HG03025 (cell line): ENCODE data around the gene CRTC1.

Experiments
- ATAC-seq: cut with Tn5 transposase; IDR thresholded peaks from one replicate; pipeline ENCODE4 v1.9.1; 2021; ENCODE audit warnings: mild to moderate bottlenecking, moderate library complexity; ENCODE audit not compliant: unreplicated experiment, low FRiP score

CRTC1 gene

DNA sequence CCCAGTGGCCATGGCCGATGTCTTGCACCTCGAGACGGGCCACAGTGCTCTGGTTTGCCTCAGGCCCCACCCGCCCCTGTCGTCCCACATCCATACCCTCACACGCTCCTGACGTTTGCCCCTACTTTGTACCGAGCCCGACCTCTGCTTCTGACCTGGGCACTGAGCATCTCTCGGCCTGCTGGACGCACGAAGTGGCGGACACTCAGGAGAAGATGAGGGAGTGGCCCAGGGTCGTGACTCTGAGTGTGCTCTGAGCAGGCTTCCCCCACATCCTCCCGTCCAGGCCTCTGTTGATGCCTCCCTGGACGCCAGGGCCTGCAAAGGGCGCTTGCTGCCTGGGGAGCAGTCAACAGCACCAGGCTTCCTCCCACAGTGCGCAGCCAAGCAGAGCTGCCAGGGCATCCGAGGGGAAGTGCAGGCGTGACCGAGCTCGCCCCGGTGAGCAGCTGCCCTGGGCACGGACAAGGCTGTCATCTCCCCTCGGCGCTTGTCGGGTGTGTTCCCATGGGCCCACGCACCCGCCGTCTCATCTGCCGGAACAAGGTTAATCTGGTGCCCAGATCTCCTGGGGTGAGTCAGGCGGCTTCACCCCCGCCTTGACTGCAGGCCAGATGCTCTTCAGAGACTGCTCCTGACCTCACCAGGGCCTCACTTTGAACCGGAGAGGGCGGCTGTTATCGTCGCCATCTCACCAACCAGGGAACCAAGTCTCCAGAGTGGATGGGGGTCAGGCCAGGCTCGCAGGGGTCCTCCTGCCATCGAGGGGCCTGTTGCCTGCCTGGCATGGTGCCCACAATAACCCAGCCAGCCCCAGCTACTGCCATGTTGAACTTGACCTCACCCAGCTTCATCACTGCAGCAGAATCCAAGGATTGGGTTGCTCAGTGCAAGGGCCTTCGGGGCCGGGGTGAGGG is 80.5 kb downstream of the CRTC1 start:
- ATAC-seq, result no peak

DNA sequence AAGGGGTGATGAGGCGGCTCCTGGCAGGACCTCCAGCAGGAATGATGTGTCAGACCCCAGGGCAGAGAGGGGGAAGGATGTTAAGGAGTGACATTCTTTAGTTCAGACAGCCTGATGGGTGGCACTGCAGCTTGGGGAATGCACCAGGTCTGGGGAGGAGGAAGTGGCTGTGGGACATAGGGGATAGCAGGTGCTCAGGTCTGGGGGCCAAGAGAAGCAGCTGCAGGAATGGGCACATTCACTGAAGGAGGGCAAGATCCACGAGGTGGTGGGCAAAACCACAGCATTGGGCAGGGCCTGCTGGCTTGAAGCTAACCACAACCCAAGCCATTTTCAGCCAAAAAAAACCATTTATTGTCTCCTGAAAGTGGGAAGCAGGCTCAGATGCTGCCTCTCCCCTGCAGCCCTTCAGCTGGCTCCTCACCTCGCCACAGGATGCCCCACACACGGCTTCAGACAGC is 81.1 kb downstream of the CRTC1 start:
- ATAC-seq, result no peak

GRCh38 chr19:18765224-18765623 is 81.7 kb downstream of the CRTC1 start:
- no peak for ATAC-seq

DNA sequence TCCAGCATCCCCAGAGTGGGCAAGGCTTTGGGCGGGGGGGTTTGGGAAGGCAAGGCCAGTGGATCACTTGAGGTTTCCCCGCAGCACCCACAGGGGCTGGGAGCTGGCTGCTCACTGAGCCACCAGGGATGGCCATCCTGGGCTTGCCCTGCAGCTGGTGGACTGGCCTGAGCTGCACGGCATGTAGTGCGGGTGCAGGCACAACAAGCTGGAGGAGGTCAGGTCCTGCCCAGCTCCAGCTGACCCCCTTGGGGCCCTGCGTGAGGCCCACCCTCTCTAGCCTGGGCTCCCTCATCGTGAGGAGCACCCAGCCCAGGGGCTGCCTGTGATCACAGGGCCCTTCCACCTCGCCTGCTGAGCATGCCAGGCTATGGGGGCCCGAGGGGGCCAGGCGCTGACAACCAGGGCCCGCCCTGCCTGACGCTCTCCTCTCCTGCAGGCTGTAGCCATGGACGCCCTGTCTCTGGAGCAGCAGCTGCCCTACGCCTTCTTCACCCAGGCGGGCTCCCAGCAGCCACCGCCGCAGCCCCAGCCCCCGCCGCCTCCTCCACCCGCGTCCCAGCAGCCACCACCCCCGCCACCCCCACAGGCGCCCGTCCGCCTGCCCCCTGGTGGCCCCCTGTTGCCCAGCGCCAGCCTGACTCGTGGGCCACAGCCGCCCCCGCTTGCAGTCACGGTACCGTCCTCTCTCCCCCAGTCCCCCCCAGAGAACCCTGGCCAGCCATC is 84.7 kb downstream of the CRTC1 start:
- no peak for ATAC-seq

DNA sequence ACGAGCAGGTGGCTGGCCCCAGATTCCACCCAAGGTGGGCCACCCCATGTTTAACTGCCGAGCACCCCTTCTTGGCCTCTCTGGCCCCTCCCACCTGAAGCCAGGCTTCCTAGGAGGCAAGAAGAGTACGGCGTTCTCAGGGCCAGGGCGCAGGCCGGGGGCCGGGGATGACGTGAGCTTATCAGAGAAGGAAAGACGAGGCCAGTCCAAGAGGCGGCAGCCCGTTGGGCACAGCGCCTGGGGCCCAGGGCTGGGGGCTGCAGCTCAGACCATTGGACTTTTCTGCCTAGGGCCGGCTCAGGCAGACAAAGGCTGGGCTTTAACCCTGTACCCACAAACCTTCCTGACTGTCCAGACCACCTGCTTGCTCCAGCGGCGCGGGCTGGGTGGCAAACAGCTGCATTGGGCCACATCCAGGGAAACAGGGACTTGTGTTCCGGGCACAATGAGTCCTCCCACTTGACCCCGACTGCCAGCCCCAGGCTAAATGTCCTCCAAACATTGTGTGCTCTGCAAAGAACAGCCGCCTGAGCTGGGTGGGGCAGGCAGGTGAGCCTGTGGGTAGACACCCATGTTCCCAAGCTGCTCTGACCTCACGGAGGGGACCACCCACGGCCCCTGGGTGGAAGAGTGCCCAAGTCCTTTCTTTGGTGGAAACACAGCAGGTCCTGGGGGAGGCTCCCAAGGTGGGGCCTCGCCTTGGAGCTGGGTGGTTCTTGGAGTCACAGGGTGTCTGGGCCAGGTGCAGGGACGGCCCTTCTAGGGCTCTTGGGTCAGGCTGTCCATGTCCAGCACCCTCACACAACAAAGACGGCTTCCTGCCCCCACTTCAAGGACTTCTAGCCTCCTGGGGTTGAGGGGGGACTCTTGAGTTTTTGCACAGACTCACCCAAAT is 85.8 kb downstream of the CRTC1 start:
- no peak for ATAC-seq

- ATAC-seq, result no peak
Measured at GRCh38 chr19:18769989-18770528, 86.6 kb downstream of the CRTC1 start.

GRCh38 chr19:18770663-18771327 is 87.3 kb downstream of the CRTC1 start:
- no peak for ATAC-seq

DNA sequence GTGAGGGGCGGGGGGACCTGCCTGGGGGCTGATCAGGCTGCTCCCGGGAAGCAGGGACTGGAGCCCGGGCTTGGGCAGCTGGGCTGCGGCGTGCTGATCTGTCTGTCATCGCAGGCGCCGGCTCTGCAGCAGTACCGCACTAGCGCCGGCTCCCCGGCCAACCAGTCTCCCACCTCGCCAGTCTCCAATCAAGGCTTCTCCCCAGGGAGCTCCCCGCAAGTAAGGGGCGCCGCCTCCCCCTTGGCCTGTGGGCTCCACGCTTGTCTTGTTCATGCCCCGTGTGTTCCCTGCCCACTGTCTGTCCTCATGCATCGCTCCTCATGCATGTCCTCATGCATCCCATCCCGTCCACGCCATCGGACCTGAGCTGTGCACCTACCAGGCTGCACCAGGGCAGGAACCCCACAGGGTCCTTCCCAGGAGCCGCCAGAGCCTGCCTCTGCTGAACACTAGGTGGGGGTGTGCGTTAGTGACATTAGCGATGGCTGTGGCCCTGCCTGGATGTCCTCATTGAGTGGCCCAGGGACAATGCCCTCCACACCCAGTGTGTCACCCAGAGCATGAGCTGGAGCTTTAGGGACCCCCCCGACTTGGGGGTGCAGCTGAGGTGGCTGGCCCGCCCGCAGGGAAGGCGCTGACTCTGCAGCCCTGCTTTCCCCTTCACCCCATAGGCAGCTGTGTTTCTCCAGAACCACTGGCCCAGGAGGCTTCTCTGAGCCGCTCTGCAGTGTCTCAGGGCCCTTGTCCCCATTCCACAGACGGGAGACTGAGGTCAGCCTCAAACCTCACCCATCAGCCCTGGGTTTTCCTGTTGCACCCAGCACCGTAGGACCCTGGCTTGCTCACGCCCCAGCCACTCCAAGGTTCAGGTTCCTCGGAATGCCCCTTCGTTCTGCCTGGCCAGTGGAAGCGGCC is 88.1 kb downstream of the CRTC1 start:
- no peak for ATAC-seq

DNA sequence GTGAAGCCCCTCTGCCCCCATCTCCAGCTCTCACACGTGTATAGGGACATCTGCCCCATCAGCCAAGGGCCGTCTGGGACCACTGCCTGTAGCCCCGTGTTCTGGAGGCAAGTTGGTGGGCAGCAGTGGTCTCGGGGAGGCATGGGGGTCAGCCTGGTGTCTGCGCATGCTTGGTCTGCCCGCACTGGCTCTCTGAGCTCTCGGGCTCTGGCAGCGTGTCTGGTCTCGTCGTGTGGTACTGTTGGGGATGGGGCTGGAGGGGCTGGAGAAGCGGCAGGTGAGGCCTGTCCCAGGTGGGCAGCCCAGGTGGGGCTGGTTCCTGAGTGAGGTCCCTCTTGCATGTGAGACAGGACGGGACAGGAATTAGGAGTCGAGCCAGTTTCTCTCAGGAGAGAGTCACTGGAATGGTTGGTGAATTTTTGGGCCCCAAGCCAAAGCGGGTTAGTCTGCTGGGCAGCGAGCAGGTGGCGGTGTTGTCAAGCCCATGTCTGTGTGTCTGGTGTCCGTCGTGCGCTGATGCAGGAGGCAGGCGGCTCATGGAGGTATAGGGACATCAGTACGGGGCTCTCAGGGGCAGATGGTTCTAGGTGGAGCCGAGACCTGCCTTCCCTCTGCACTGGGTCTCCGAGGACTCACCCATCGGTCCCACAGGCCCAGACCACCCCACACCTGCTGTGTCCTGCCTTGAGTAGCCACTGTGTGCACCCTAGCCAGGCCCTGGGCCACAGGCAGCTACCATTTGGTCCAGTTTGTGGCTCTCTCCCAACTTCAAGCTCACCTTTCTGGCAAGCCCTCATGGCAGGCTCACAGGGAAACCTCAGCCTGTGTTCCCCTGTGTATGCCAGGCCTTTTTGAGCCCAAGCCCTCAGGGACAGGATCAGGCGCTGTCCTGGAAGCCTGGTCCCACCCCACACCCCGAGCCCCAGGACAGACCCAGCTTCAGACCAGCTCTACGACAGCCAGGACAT is 89.4 kb downstream of the CRTC1 start:
- ATAC-seq, result no peak

GRCh38 chr19:18773682-18774081 is 90.2 kb downstream of the CRTC1 start:
- ATAC-seq, result no peak

GRCh38 chr19:18774107-18774506 is 90.6 kb downstream of the CRTC1 start:
- no peak for ATAC-seq

DNA sequence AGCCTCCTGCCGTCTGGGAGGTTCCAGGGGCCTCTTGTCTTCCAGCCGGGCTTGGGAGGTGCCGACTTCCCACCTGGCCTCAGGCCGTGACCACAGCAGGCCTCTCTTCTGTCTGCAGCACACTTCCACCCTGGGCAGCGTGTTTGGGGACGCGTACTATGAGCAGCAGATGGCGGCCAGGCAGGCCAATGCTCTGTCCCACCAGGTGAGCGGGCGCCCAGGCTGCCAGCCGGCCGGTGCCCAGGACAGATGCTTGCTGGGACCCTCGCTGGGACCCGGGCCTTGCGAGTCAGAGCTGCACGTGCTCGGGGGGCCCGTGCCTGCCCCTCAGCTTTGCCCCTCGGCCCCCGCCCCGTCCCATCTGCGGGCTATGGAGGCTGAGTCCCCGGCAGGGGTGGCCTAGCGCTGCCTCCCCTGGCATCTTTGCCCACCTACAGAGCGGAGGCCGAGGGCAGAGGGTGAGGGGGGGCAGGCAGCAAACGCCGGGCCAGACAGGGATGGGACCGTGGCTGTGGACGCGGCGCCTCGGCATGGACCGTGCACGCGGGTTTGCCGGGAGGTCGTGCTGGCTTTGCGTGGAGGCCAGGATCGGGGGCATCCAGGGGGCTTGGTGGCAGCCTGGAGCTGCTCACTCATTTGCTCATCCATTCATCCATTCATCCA is 91.4 kb downstream of the CRTC1 start:
- ATAC-seq, result no peak

DNA sequence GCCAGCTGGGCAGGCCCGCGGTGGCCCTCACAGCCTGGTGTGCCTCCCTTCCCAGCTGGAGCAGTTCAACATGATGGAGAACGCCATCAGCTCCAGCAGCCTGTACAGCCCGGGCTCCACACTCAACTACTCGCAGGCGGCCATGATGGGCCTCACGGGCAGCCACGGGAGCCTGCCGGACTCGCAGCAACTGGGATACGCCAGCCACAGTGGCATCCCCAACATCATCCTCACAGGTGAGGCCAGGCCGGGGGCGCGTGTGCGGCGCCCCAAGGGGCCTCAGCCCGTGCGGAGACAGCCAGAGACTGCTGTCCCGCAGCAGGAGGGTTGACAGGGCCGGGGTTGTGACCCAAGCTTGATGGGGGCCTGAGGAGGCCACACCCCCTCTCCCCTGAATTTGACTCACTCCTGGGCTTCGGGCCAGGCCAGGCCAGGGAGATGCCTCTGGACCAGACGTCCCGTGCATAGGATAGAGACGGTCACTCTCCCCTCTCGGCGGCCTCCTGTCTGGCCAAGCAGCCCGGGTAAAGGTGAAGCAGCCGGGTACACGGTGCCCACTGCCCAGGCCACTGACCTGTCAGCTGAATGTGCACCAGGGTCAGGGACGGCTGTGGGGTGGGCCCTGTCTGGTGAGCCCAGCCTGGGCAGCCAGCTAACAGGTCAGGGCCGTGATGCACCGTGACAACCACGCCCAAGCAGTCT is 92.3 kb downstream of the CRTC1 start:
- ATAC-seq, result no peak

- ATAC-seq, result no peak
Measured at GRCh38 chr19:18776288-18776594, 92.8 kb downstream of the CRTC1 start.

DNA sequence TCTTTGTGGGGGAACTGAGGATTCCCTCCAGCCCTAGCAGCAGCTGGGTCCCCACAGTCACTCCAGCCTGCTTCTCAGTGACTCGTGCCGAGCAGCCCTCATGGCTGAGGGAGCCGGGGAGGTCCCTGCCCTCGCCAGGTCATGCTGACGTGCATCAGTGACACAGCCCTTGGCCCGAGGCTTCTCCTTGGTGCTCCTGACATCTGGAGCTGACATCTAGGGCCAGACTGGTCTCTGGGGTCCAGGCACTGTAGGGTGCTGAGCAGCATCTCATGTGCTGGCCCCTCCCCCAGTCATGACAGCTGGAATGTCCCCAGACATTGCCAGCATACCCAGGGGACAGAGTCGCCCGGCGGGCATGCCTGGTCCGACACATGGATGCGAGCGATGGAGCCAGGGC is 93.3 kb downstream of the CRTC1 start:
- ATAC-seq, result no peak

DNA sequence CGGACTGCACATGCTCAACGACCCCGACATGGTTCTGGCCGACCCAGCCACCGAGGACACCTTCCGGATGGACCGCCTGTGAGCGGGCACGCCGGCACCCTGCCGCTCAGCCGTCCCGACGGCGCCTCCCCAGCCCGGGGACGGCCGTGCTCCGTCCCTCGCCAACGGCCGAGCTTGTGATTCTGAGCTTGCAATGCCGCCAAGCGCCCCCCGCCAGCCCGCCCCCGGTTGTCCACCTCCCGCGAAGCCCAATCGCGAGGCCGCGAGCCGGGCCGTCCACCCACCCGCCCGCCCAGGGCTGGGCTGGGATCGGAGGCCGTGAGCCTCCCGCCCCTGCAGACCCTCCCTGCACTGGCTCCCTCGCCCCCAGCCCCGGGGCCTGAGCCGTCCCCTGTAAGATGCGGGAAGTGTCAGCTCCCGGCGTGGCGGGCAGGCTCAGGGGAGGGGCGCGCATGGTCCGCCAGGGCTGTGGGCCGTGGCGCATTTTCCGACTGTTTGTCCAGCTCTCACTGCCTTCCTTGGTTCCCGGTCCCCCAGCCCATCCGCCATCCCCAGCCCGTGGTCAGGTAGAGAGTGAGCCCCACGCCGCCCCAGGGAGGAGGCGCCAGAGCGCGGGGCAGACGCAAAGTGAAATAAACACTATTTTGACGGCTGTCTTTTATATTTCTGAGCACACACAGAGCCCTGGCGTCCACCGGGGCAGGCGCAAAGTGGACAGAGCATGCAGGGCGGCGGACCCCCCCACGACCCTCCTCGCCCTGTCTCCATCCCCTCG is 94.0 kb downstream of the CRTC1 start:
- no peak for ATAC-seq
